Thyroid gland (tissue), 4 donors: ENCODE measurements around the gene ZNHIT1. TPM values are rescaled to one million over a fixed set of nuclear protein-coding genes. Genes with fewer than 3 reads are reported as not detected.

Source experiments
- DNase-seq, 2 donors: peaks; one replicate each; pipeline ENCODE4 v3.0.0-alpha.2; 2019
- H3K27ac ChIP-seq, 3 donors: fragments of 200-600 bp; sonication (generic); 1 replicate in 2 of 3; 2 replicates in 1 of 3; pipeline ENCODE4 v1.5.1; 2016 to 2019; ENCODE audit warnings: mild to moderate bottlenecking in 1 of 3, moderate library complexity in 1 of 3
- H3K27me3 ChIP-seq: fragments of 200-600 bp; sonication (generic); one replicate; pipeline ENCODE4 v1.5.1; 2019
- H3K36me3 ChIP-seq, 2 donors: fragments of 200-600 bp; sonication (generic); one replicate each; pipeline ENCODE4 v1.5.1; 2016 to 2019
- H3K4me1 ChIP-seq, 2 donors: fragments of 200-600 bp; sonication (generic); one replicate each; pipeline ENCODE4 v1.5.1; 2017 to 2019
- H3K4me3 ChIP-seq, 3 donors: fragments of 200-600 bp; sonication (generic); replicated peaks in 1 of 3; 1 replicate in 2 of 3; 2 replicates in 1 of 3; pipeline ENCODE4 v1.5.1; 2016; ENCODE audit warnings: mild to moderate bottlenecking in 1 of 3
- H3K9me3 ChIP-seq: fragments of 200-600 bp; sonication (generic); one replicate; pipeline ENCODE4 v1.5.1; 2017
- POLR2A ChIP-seq, 2 donors: fragments of 450-650 bp; IDR thresholded peaks; one replicate each; pipeline ENCODE4 v1.6.1; 2017; ENCODE audit warnings: antibody characterized with exemption in 2 of 2, mild to moderate bottlenecking in 2 of 2, moderate library complexity in 1 of 2
- WGBS, 2 donors: methylation state at CpG; one replicate each; pipeline ENCODE4 v1.1.5; 2017; 5-methylcytosine and 5-hydroxymethylcytosine counted together
- intact Hi-C: fragments of 100-400 bp; cut with DNase I; formaldehyde crosslinking; loops from one replicate; pipeline ENCODE4 v1.15.1; 2023
- total RNA-seq, 4 donors: library from RNA; depleted of rRNA; stranded (reverse); fragments of >200 nt; gene quantifications; one replicate each; pipeline ENCODE4 v1.2.3, GENCODE V29; 2016
- TF ChIP-seq, protein P1 (sequence below), 6 experiments: fragments of 200-600 bp in 3 of 6; fragments of 450-650 bp in 3 of 6; sonication (generic) in 3 of 6; IDR thresholded peaks; one replicate each; pipeline ENCODE4 v1.5.1; 2016 to 2019; ENCODE audit warnings: antibody characterized with exemption in 6 of 6, mild to moderate bottlenecking in 2 of 6, inconsistent platforms in 1 of 6, moderate library complexity in 1 of 6

The ZNHIT1 gene
- 100 to 1,000 TPM in 2 of 4 donors, 10 to 100 TPM in 2; 71.5 to 141 (median 107) TPM for total RNA-seq

DNA sequence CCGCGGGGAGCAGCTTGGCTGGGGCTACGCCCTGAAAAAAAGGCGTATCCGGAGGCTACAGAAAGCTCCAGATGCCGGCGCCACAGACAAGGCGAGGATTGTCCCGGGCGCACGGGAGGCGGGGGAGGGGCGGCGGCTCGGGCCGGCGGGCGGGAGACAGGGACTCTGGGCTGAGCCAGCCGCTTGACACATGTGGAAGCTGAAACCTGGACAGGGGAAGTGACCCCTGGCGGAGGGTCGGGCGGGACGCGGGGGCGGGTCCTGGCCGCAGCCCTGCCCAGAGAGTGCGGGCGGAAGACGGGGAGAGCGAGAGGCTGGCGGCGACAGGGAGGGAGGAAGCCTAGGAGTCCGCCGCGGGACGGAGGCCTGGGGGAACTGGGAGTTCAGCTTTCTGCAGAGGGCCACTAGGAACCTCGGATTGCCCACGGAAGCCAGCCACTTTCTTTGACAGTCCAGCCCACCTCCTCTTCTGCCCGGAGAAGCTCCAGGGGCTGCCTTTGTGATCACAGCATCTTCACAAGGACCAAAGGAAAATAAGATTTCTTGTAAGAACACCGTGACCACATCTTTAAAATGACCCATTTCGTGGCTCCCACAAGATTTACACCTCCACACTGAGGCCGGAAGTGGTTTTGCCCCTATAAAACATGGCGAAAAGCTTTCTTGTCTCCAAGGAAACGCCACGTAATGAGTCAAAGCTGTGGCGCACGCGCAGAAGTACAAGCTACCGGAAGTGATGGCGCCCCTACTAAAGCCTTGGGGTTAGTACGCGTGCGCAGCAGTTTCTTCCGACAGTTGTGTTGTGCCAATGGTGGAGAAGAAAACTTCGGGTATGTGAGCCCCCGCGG lies at the start of gene ZNHIT1, which contains the start of gene PLOD3:
Gene ZNHIT1 (plus strand): TSS at position 778 of the 848 bp plus-strand sequence. CDS start 31 bp downstream, at position 809.
Gene PLOD3 (minus strand): TSS at position 194 of the 848 bp plus-strand sequence. CDS start 307 bp downstream, outside the sequence.
- H3K27ac ChIP-seq = peak within 1 kb of the TSS; percentile 89 to 96 (median 93)
- peak; percentile 97 to 98 for DNase-seq
- 1 to 2% methylated on average over 32 to 51 of the region's 57 CpGs for WGBS, 2 donors
- H3K36me3 ChIP-seq = peaks cover 9% of the 10 kb centered on the region in 2 donors
- H3K27me3 ChIP-seq = no peaks in the 10 kb centered on the region
- H3K9me3 ChIP-seq = no peaks in the 10 kb centered on the region
- intact Hi-C loops = no loop called here
- H3K4me1 ChIP-seq = peaks cover 19 to 30% of the 10 kb centered on the region in 2 donors
- peak within 1 kb of the TSS; percentile 84 to 86 (median 86) for H3K4me3 ChIP-seq
- TF ChIP-seq POLR2A (IDR thresholded peaks at IDR 0.05) = peak in 1 of 2 donors; percentile 36
- TF ChIP-seq, protein P1, sequence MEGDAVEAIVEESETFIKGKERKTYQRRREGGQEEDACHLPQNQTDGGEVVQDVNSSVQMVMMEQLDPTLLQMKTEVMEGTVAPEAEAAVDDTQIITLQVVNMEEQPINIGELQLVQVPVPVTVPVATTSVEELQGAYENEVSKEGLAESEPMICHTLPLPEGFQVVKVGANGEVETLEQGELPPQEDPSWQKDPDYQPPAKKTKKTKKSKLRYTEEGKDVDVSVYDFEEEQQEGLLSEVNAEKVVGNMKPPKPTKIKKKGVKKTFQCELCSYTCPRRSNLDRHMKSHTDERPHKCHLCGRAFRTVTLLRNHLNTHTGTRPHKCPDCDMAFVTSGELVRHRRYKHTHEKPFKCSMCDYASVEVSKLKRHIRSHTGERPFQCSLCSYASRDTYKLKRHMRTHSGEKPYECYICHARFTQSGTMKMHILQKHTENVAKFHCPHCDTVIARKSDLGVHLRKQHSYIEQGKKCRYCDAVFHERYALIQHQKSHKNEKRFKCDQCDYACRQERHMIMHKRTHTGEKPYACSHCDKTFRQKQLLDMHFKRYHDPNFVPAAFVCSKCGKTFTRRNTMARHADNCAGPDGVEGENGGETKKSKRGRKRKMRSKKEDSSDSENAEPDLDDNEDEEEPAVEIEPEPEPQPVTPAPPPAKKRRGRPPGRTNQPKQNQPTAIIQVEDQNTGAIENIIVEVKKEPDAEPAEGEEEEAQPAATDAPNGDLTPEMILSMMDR (IDR thresholded peaks at IDR 0.05) = peak in 3 of 6 experiments; percentile 19 to 27 (median 24)

DNA sequence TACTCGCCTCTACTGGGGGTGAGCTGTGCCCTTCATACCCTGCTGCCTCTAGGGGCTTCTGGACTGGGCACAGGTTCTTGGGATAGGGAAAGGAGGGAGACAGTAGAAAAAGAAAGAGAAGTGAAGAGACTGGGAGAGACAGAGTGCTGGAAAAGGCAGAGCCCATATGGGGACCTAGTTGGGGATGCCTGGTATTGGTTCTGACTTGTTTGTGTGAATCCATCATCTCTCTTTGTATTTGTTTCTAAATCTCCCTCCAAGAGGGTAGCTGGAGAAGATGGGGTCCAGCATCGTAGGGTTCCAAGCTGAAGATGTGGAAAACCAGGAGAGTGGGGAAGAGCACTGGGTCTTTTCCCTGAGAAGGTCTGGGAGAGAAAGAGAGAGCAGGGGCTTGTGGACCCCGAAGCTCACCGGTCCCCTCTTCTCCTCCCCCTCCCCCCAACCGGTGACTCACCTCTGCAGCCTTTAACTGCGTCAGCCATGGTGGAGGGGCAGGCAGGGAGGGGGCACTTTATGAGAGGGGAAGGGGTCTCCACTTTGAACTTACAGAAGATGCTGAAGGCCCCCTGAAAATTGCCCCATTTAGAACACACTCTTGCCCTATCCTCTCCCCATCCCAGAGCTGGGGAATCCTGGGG lies 49.4 kb upstream of the ZNHIT1 start:
- 6 to 7% methylated on average over 6 of the region's 6 CpGs for WGBS, 2 donors
- peaks cover 46% of the 10 kb centered on the region for H3K27me3 ChIP-seq
- TF ChIP-seq POLR2A (IDR thresholded peaks at IDR 0.05) = no peak
- TF ChIP-seq, protein P1 (IDR thresholded peaks at IDR 0.05) = no peak
- no peak for DNase-seq
- H3K4me1 ChIP-seq = peaks cover 36 to 58% of the 10 kb centered on the region in 2 donors
- no peaks in the 10 kb centered on the region for H3K9me3 ChIP-seq
- H3K27ac ChIP-seq = no peak overlapping the region
- intact Hi-C loops = loop anchor here (10.0 kb wide), 1 partner anchor 274 kb away; the partner anchor contains the start of gene ACHE
- no peak overlapping the region for H3K4me3 ChIP-seq
- H3K36me3 ChIP-seq = no peaks in the 10 kb centered on the region

DNA sequence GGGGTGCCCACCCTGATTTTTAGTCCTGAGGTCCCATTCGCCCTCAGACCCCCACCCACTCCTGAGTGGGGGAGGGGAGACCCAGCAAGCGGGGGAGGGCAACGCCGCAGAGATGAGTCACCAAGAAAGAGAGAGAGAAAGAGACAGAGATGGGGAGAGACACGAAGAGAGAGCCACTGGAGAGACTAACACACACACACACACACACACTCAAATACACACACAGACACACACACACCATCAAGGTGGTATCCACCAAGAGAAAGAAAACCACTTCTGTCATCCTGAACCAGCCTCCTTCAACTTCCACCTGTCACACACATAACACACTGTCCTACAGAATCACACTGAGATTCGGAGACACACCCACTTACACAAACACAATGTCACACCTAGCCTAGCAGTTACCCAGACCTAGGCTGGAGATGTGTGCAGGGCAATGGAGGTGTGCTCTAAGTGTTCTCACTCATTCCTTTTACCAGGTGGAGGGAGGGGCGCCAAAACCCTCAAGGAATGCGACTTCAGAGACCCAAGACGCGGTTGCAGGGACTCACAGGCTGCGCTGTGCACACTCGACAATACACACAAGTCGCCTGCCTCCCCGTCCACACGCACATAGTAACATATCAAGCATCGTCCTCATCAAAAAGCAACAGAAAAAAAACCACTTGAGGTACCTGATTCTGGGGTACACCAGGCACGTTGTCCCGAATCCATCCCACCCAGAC lies 48.7 kb upstream of the ZNHIT1 start:
- no peak for DNase-seq
- intact Hi-C loops = loop anchor here (10.0 kb wide), 1 partner anchor 274 kb away; the partner anchor contains the start of gene ACHE
- 2 to 4% methylated on average over 13 to 18 of the region's 18 CpGs for WGBS, 2 donors
- H3K36me3 ChIP-seq = no peaks in the 10 kb centered on the region
- TF ChIP-seq, protein P1 (IDR thresholded peaks at IDR 0.05) = no peak
- no peak for TF ChIP-seq POLR2A (IDR thresholded peaks at IDR 0.05)
- H3K4me3 ChIP-seq = no peak overlapping the region
- H3K27ac ChIP-seq = no peak overlapping the region
- peaks cover 35 to 57% of the 10 kb centered on the region in 2 donors for H3K4me1 ChIP-seq
- no peaks in the 10 kb centered on the region for H3K9me3 ChIP-seq
- peaks cover 44% of the 10 kb centered on the region for H3K27me3 ChIP-seq

DNA sequence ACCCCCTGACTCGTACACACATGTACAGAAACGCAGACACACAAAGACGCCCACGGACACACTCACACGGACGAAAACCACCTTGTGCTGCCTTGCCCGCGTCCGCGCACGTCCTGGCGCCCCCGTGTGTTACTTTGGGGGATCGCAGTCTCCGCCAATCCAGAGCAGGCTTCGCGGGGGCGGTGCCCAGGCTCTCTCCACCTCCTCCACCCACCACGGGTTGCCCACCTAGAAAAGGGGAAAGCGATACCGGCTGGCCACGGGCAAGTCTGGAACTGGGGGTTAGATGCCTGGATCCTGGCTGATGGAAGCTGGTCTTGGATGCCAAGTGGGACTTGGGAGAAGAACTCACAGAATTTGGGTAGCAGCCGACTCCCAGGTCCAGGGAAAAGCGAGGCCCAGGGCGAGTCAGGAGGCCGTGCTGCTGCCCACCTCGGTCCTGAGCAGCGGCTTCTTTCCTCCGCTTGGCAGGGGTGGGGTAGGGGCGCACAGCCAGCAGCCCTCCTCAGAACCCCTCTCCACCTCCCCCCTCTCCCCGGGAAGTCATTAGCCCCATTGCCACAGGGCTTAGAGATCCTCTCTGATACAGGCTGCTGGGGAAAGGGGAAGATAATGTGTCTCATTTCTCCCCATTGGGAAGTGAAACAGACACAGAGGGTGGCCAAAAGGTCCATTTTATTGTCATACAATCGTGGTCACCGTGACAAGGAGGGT lies 48.0 kb upstream of the ZNHIT1 start:
- Histone ChIP-seq H3K27me3 (peaks cover 43% of the 10 kb centered on the region), H3K4me1 (peaks cover 30 to 50% of the 10 kb centered on the region in 2 donors), H3K4me3 (no peak overlapping the region), H3K36me3 (no peaks in the 10 kb centered on the region), H3K9me3 (no peaks in the 10 kb centered on the region), H3K27ac (no peak overlapping the region)
- intact Hi-C loops = loop anchor here (10.0 kb wide), 1 partner anchor 275 kb away; the partner anchor contains the start of gene ACHE
- WGBS, 2 donors = 1 to 3% methylated on average over 21 to 25 of the region's 33 CpGs
- DNase-seq = peak; percentile 59 to 66
- TF ChIP-seq, protein P1 (IDR thresholded peaks at IDR 0.05) = peak; percentile 56 to 93 (median 60)
- TF ChIP-seq POLR2A (IDR thresholded peaks at IDR 0.05) = no peak
